ENCODE data around the gene DNAH11.

Gene DNAH11

GRCh38 chr7:21926448-21926847, 383.6 kb downstream of the DNAH11 start:
- TF ChIP-seq CREB1 (IDR thresholded peaks at IDR 0.05; ENCODE audit: low read depth) (no peak), EP300 (IDR thresholded peaks at IDR 0.05; ENCODE audit: borderline replicate concordance) (no peak), YY1 (IDR thresholded peaks at IDR 0.05; ENCODE audit: low read depth) (no peak), REST (IDR thresholded peaks at IDR 0.05; ENCODE audit: low read depth) (no peak), TAF1 (IDR thresholded peaks at IDR 0.05; ENCODE audit: low read depth) (no peak), FOXM1 (IDR thresholded peaks at IDR 0.05; ENCODE audit: borderline replicate concordance, low read depth) (no peak), EGR1 (IDR thresholded peaks at IDR 0.05) (no peak), USF1 (IDR thresholded peaks at IDR 0.05) (no peak), ZBTB7A (IDR thresholded peaks at IDR 0.05; ENCODE audit: low read depth) (no peak), NFIC (IDR thresholded peaks at IDR 0.05) (no peak), RAD21 (IDR thresholded peaks at IDR 0.05; ENCODE audit: low read depth) (no peak), CEBPB (IDR thresholded peaks at IDR 0.05) (no peak), TCF12 (IDR thresholded peaks at IDR 0.05; ENCODE audit: low read depth) (no peak), TEAD4 (IDR thresholded peaks at IDR 0.05) (no peak)
- TF ChIP-seq, protein P1, sequence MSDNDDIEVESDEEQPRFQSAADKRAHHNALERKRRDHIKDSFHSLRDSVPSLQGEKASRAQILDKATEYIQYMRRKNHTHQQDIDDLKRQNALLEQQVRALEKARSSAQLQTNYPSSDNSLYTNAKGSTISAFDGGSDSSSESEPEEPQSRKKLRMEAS (IDR thresholded peaks at IDR 0.05), result no peak

DNA sequence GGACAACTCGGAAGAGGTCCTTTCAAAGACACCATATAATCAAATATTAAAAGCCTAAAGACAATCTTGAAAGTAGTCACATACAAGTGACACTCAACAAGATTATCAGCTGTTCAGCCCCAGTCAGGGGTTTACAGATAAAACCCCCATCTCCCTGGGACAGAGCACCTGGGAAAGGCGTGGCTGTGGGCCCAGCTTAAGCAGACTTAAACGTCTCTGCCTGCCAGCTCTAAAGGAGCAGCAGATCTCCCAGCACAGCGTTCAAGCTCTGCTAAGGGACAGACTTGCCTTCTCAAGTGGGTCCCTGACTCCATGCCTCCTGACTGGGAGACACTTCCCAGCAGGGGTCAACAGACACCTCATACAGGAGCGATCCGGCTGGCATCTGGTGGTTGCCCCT, 384.9 kb downstream of the DNAH11 start:
- TF ChIP-seq TCF12 (IDR thresholded peaks at IDR 0.05; ENCODE audit: low read depth) (no peak), REST (IDR thresholded peaks at IDR 0.05; ENCODE audit: low read depth) (no peak)

DNA sequence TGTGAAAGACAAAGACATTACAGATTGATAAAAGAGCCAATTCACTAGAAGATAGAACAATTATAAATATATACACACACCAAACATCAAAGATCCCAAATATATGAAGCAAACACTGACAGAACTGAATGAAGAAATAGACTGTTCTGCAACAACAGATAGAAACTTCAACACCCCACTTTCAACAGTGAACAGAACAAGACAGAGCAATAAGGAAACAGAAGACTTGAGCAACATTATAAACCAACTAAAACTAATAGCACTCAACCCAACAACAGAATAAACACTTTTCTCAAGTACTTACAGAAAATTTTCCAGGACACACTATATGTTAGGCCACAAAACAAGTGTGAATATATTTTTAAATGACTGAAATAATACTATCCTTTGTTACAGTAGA, 392.0 kb downstream of the DNAH11 start:
- TF ChIP-seq ZBTB7A (IDR thresholded peaks at IDR 0.05; ENCODE audit: low read depth) (no peak), NFIC (IDR thresholded peaks at IDR 0.05) (no peak), EGR1 (IDR thresholded peaks at IDR 0.05) (no peak), FOXM1 (IDR thresholded peaks at IDR 0.05; ENCODE audit: borderline replicate concordance, low read depth) (no peak), TAF1 (IDR thresholded peaks at IDR 0.05; ENCODE audit: low read depth) (no peak), CEBPB (IDR thresholded peaks at IDR 0.05) (no peak), CREB1 (IDR thresholded peaks at IDR 0.05; ENCODE audit: low read depth) (no peak), USF1 (IDR thresholded peaks at IDR 0.05) (no peak), TEAD4 (IDR thresholded peaks at IDR 0.05) (no peak), REST (IDR thresholded peaks at IDR 0.05; ENCODE audit: low read depth) (no peak), RAD21 (IDR thresholded peaks at IDR 0.05; ENCODE audit: low read depth) (no peak), TCF12 (IDR thresholded peaks at IDR 0.05; ENCODE audit: low read depth) (no peak), YY1 (IDR thresholded peaks at IDR 0.05; ENCODE audit: low read depth) (no peak), EP300 (IDR thresholded peaks at IDR 0.05; ENCODE audit: borderline replicate concordance) (no peak)
- TF ChIP-seq, protein P1 (IDR thresholded peaks at IDR 0.05), result no peak

GRCh38 chr7:21938463-21938862, 395.6 kb downstream of the DNAH11 start:
- TF ChIP-seq YY1 (IDR thresholded peaks at IDR 0.05; ENCODE audit: low read depth) (no peak), TAF1 (IDR thresholded peaks at IDR 0.05; ENCODE audit: low read depth) (no peak), RAD21 (IDR thresholded peaks at IDR 0.05; ENCODE audit: low read depth) (no peak), USF1 (IDR thresholded peaks at IDR 0.05) (no peak), NFIC (IDR thresholded peaks at IDR 0.05) (no peak), CEBPB (IDR thresholded peaks at IDR 0.05) (no peak), ZBTB7A (IDR thresholded peaks at IDR 0.05; ENCODE audit: low read depth) (no peak), TCF12 (IDR thresholded peaks at IDR 0.05; ENCODE audit: low read depth) (no peak), TEAD4 (IDR thresholded peaks at IDR 0.05) (no peak), CREB1 (IDR thresholded peaks at IDR 0.05; ENCODE audit: low read depth) (no peak), FOXM1 (IDR thresholded peaks at IDR 0.05; ENCODE audit: borderline replicate concordance, low read depth) (no peak), REST (IDR thresholded peaks at IDR 0.05; ENCODE audit: low read depth) (no peak)
- TF ChIP-seq, protein P1 (IDR thresholded peaks at IDR 0.05), result no peak

All from Ishikawa (cell line).